Nephron (organoid): ENCODE data around the gene SOX18.
"Not testable (repeated sequence)": the region's sequence is repeated elsewhere in the genome, so short reads cannot be mapped to it uniquely, and the experiment has no call there.

Experiments
- H3K27ac Mint-ChIP-seq, 3 experiments: 2 replicates each; pipeline ENCODE4 v1.8.0; 2020; ENCODE audit warnings: mixed read lengths in 3 of 3, mild to moderate bottlenecking in 2 of 3, moderate library complexity in 1 of 3
- H3K27me3 Mint-ChIP-seq: 2 replicates; pipeline ENCODE4 v1.8.0; 2021; ENCODE audit warnings: low read depth, mild to moderate bottlenecking, moderate library complexity, mixed read lengths
- H3K36me3 Mint-ChIP-seq: 2 replicates; pipeline ENCODE4 v1.8.0; 2020; ENCODE audit warnings: low read depth, mixed read lengths
- H3K4me1 Mint-ChIP-seq: 2 replicates; pipeline ENCODE4 v1.8.0; 2020; ENCODE audit warnings: mixed read lengths
- H3K4me3 Mint-ChIP-seq, 3 experiments: 2 replicates each; pipeline ENCODE4 v1.8.0; 2020; ENCODE audit warnings: mild to moderate bottlenecking in 3 of 3, mixed read lengths in 3 of 3, moderate library complexity in 2 of 3
- H3K9me3 Mint-ChIP-seq: 2 replicates; pipeline ENCODE4 v1.8.0; 2020; ENCODE audit warnings: mixed read lengths
- CTCF ChIP-seq, 3 experiments: fragments of 200-600 bp; sonication (generic); IDR thresholded peaks; one replicate each; pipeline ENCODE4 v1.5.0; 2021; ENCODE audit warnings: antibody characterized with exemption in 3 of 3; ENCODE audit not compliant: unreplicated experiment in 3 of 3

The SOX18 gene

GRCh38 chr20:64022671-64023360, 26.6 kb downstream of the SOX18 start:
- no peak for TF ChIP-seq CTCF (IDR thresholded peaks at IDR 0.05; ENCODE audit: unreplicated experiment in 3 of 3)
- no peak overlapping the region for H3K4me3 Mint-ChIP-seq
- peaks cover 71% of the 10 kb centered on the region for H3K36me3 Mint-ChIP-seq
- H3K4me1 Mint-ChIP-seq = no peaks in the 10 kb centered on the region
- no peak overlapping the region for H3K27ac Mint-ChIP-seq
- no peaks in the 10 kb centered on the region for H3K9me3 Mint-ChIP-seq
- H3K27me3 Mint-ChIP-seq = no peaks in the 10 kb centered on the region

- Mint-ChIP-seq H3K4me1 (no peaks in the 10 kb centered on the region), H3K27ac (no peak overlapping the region), H3K36me3 (peaks cover 70% of the 10 kb centered on the region), H3K9me3 (no peaks in the 10 kb centered on the region), H3K4me3 (no peak overlapping the region), H3K27me3 (no peaks in the 10 kb centered on the region)
- no peak for TF ChIP-seq CTCF (IDR thresholded peaks at IDR 0.05; ENCODE audit: unreplicated experiment in 3 of 3)
These were observed 28.1 kb downstream of the SOX18 start for GRCh38 chr20:64021124-64021975.

GRCh38 chr20:64015635-64016034, 33.8 kb downstream of the SOX18 start:
- peaks cover 65% of the 10 kb centered on the region for H3K36me3 Mint-ChIP-seq
- no peaks in the 10 kb centered on the region for H3K4me1 Mint-ChIP-seq
- no peak overlapping the region for H3K27ac Mint-ChIP-seq
- no peaks in the 10 kb centered on the region for H3K27me3 Mint-ChIP-seq
- TF ChIP-seq CTCF (IDR thresholded peaks at IDR 0.05; ENCODE audit: unreplicated experiment in 3 of 3) = no peak
- no peak overlapping the region for H3K4me3 Mint-ChIP-seq
- H3K9me3 Mint-ChIP-seq = no peaks in the 10 kb centered on the region

- H3K4me3 Mint-ChIP-seq, H3K4me1 Mint-ChIP-seq, H3K9me3 Mint-ChIP-seq, H3K27me3 Mint-ChIP-seq, H3K27ac Mint-ChIP-seq: not testable (repeated sequence)
- peaks cover 71% of the 10 kb centered on the region for H3K36me3 Mint-ChIP-seq
These were observed 36.9 kb downstream of the SOX18 start for GRCh38 chr20:64012385-64013154.

- Mint-ChIP-seq H3K4me1 (no peaks in the 10 kb centered on the region), H3K27me3 (no peaks in the 10 kb centered on the region), H3K9me3 (peaks cover 8% of the 10 kb centered on the region), H3K4me3 (no peak overlapping the region), H3K27ac (no peak overlapping the region), H3K36me3 (peaks cover 72% of the 10 kb centered on the region)
- TF ChIP-seq CTCF (IDR thresholded peaks at IDR 0.05; ENCODE audit: unreplicated experiment in 3 of 3) = no peak
These were observed 38.1 kb downstream of the SOX18 start for GRCh38 chr20:64011366-64011779.

GRCh38 chr20:64010711-64011237, 38.7 kb downstream of the SOX18 start:
- H3K4me3 Mint-ChIP-seq = no peak overlapping the region
- peaks cover 71% of the 10 kb centered on the region for H3K36me3 Mint-ChIP-seq
- no peaks in the 10 kb centered on the region for H3K27me3 Mint-ChIP-seq
- peaks cover 8% of the 10 kb centered on the region for H3K9me3 Mint-ChIP-seq
- no peaks in the 10 kb centered on the region for H3K4me1 Mint-ChIP-seq
- TF ChIP-seq CTCF (IDR thresholded peaks at IDR 0.05; ENCODE audit: unreplicated experiment in 3 of 3) = no peak
- H3K27ac Mint-ChIP-seq = no peak overlapping the region
